ENCODE results near the gene MRPS6. TPM values are rescaled to one million over a fixed set of nuclear protein-coding genes. Genes with fewer than 3 reads are reported as not detected.

Gene MRPS6
- total RNA-seq, 1 donor from 2014 or later = 25.6 TPM

DNA sequence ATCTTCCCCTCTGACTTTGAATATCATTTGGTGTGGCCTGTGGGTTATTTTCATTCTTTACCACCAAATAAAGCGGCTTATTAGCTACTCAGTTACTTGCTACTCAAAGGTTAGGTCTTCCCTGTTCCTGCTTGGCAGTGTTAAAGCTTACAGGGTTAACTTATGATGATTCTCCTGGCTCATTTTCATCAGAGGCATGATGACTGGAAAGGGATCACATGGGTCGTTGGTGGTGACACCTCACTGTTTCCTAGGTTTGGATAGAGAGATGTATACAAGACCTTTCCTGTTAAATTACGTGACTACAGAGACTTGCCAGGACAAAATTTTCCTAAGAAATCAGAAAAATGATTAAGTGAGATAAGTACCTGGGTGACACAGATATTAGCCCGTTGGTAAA is 27.4 kb downstream of the MRPS6 start:
- no peak for DNase-seq

DNA sequence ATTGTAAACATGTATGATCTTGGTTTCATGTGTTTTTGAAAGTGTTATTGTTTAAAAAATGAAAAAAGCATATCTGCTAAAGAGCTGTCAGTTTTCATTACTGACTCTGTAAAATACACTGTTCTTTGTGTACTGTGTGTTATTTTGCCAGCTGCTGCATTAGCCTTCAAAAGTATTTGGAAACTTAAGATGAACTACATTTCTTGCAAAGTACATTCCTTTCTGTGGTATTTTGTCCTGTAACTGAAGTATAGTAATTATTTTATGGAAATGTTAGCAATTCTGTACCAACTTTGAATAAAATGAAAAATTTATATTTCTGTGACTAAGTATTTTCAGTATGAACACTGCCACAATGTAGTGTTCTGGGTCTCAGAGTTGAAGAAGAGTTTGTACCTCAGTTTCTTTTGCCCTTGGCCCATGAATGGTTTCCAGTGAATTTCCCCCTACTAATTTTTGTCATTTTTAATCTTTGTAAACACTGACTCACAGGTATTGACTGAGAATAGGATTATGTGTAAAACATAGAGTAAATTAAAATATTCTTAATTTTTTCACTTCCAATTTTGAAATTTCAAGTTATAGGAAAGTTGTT is 32.7 kb downstream of the MRPS6 start:
- DNase-seq = no peak

DNA sequence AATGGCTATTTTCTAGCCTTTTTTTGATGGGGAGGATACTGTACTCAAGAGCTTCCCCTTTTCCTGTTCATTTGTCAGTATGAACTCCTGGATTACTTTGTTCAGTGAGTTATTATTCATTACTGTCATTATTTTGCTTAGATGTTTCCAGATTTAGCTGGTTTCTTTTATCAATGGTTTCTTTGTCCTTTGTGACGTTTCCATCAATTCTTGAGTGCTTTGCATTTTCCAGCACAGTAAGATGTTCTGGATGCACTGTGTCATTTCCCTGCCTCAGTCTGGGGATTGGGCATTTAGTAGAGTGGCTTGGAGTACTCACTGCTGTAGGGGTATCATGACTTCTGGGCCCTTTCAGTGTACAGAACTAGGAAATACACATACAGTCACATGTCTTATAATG is 34.2 kb downstream of the MRPS6 start:
- no peak for DNase-seq

DNA sequence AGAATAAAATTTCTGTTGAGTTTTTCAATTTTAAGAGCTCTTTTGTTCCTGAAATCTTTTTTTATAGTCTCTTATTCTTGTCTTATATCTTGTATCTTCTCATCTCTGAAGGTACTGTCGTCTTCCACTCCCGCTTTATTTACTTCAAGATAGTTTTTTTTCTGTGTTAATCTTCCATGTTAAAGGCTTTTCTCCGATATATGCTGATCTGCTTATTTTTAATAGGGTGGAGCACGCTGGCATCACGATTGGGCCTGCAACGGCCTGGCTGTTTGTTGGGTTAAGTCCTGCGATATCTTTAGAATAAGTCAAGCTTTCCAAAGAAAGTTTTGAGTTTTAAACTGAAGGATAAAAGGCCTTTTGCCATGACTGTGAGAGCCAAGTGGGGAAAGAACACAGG is 35.7 kb downstream of the MRPS6 start:
- no peak for DNase-seq

DNA sequence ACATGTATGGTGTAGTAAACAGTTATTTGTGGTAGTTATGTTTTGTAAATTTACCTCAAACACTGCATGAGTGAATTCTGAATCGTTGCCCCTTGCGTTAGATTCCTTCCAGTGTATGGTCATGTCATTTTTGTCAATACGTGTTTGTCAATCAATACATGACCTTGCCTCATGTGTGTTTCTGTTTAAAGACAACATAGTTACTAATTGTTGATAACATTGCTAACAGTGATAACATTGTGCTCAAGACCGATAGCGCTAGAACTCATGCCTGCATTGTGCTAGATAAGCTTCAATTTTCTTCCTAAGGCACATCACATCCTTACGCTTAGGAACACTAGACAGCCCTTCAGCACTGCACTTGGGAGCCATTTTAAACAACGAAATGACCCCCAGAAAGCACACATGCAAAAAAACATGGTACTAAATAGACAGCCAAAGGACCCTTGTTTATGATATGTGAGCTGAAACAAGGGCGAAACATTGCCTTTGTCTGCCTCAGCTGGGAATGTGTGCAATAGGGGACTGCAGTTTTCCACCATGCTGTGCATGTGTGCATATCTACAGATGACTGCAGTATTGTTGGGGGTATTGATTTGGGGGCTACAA is 37.3 kb downstream of the MRPS6 start:
- no peak for DNase-seq

DNA sequence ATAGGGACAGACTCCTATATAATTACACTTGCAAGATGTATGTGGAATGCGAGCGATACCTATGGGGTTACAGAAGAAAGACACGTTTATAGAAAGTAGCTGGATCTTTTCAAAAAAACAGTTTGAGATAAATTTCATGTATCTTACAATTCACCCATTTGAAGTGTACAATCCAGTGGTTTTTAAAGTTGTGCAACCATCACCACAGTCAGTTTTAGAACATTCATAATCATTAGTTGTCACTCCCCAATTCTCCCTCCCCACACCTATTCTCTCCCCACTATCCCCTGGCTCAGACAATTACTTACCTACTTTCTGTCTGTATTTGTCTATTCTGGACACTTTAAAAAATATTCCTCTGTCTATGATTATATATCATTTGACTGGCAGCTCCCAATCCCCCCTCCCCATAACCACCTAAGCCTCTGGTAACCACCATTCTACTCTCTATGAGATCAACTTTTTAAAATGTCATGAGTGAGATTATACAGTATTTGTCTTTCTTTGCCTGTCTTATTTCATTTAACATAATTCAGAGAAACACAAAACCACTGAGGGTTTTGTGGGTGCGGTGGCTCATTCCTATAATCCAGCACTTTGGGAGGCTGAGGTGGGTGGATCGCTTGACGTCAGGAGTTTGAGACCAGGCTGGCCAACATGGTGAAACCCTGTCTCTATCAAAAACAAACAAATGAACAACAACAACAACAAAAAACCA is 39.1 kb downstream of the MRPS6 start:
- no peak for DNase-seq

DNA sequence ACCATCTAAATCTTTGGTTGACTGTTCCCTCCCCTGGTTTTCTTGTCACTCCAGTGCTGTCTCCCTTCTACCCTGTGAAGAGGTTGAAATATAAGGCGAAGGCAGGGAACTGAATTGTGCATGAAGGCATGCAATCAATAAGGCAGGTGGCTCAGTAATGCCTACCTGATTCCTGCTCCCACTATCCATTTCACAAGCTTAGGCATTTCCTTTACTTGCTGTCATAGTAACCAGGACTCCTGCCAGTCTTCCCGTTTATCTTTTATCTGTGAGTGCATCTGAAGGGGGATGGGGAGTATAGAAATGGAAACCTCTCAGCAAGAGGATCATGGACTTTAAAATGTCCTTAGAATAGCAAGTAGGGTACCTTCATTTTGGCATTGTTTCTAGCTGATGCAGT is 40.5 kb downstream of the MRPS6 start:
- no peak for DNase-seq

DNA sequence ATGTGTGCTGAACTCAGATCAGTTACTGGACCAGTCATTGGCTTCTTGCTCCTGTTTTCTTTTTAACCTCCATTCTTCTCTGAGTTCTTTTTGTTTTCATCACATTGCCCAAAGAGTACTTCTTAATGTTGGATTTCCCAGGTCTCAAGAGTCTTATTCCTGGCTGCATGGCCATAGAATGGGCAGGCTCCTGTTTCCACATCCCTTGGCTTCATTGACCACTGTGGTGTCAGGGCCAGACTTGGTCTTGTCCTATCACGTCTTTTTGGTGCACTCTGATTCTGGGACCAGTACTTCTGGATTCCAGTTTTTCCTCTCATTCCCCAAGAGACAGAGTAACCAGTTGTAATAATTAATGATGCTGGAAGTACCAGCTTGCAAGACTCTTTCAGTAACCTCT is 41.8 kb downstream of the MRPS6 start:
- DNase-seq = no peak

DNA sequence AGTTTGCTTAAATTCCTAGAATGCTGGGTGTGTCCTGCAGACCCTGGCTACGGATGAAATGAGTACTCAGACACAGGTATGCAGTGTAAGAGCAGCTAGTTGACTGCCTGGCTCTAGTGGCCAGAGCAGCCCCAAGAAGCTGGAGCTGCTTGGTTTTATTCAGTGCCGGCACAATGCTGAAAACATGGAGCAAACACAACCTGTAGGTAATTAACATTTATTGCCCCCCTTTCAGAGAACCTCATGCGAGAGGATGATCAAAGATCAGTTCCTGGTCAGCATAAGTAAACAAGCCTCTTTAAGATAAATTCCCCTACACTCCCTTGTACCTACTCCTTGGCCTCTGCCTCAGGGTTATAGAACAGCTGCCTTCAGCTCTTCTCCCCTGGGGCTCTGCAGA is 43.2 kb downstream of the MRPS6 start:
- DNase-seq = no peak

DNA sequence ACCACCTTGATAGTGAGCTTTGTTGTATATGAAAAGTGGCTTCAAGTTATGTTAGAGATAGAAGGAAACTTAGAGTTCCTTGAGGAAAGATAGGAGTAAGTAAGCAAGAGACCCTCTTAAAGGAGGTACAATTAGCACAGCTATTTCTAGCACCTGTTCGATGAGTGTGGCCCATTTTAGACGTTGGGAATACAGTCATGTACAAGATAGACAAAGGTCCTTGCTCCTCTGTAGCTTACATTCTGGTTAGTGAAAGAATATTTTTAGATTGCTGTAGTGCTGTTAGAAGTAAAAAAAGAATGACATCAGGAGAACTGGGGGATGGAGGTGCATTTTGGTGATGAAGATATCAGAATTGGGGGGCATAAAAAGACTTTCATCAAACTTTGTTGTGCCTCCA is 47.5 kb downstream of the MRPS6 start:
- no peak for DNase-seq

DNA sequence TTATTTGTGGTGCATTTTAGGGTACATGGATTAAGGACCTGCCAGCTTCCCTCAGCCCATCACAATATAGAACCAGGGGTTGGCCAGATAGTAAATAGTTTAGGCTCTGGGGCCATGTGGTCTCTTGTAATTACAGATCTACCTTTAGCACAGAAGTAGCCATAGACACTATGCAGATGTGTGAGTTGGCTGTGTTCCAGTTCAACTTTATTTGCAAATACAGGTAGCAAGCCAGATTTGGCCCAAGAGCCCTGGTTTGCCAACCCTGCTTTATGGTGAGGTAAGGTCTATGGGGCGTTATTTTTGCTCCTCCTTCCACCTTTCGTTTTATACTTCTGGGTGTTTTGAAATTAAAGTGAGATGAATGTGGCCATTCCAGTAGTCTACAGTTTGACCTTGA is 48.7 kb downstream of the MRPS6 start:
- no peak for DNase-seq

DNA sequence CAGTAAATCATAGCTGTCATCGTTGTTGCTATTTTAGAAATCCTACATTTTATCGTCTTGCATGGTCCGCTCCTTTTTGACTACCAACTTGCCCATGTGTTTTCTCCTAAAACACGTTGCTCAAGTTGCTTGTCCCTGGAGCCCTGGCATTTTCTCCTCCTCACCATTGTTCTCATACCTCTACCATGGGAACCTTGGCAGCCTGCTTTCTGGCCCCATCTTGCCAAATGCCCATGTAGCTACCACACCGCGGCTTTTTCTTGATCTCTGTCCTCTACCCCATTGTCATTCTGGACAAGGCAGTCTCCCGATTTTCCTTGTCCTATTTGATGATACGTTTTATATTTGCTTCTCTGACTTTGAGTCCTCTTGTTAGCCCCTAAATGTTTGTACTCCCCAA is 50.2 kb downstream of the MRPS6 start:
- DNase-seq = no peak

DNA sequence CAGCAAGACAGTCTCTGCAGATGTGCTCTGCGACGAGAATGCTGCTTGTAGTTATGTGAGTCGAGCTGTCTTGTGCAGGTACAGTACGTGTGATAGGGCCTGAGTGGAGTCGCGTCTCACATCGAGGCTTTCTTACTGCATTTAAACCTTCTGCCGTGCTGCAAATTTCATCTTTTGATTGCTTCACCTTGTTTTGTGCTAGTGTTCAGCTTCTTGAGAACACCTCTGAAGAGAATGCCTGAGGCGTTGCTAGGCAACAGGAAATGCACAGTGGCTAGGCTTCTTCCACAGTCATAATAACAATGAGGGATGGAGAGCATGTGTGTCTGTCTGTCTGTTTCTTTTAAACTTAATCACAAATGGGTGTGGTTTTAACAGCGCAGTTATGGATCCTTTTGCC is 52.9 kb downstream of the MRPS6 start:
- peak; percentile 32 for DNase-seq

DNA sequence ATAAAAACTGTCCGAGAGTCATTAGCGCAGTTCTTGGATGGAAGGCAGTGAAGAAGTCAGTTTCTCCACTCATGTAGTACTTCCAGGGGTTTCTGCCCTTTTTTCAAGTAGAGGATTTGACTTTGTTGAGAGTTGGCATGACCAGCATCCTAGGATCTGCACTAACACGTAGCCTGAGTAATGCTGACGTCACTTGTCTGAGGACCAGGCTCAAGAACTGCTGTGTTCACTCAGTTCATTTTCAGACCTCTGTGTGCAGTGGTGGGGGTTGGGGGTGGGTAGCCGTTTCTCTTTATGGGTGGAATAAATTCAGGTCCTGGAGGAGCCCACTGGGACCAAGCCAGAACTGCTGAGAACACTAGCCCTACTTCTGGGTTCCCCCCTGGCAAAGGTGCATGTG is 53.3 kb downstream of the MRPS6 start:
- DNase-seq = no peak

DNA sequence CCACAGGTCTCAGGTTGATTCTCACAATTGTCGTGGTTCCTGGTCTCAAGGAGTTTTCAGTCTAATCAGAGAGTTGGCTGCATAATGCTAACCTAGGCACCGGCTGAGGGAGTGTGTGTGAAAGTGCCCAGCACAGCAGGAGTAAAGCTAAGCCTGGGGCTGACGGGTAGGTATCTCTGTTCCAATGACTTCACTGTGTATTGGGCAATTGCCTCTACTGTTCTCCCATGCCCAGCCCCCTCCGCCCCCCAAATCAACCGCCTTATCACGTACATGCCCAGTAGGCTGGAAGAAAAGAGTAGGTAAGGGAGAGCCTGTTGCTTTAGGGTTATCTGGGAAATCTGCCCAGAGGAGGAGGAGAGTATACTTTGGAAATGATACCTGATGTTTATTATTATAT is 54.7 kb downstream of the MRPS6 start:
- no peak for DNase-seq

DNA sequence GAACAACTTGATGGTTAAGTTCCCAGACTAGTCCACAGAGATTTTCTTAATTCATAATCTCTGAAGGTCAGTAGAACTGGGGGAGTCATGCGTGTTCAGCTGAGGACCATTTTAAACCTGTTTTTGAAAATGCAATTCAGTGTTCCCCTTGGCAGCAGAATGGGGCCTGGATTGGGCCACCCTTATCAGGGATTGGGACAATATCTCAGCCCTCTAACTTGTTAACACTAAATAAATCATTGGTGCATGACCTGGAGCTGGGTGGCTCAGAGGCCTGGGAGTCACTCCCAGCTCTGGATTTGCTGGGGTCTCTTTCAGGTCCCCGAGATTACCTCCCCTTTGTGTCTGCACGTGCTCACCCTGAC is 55.3 kb downstream of the MRPS6 start:
- no peak for DNase-seq

DNA sequence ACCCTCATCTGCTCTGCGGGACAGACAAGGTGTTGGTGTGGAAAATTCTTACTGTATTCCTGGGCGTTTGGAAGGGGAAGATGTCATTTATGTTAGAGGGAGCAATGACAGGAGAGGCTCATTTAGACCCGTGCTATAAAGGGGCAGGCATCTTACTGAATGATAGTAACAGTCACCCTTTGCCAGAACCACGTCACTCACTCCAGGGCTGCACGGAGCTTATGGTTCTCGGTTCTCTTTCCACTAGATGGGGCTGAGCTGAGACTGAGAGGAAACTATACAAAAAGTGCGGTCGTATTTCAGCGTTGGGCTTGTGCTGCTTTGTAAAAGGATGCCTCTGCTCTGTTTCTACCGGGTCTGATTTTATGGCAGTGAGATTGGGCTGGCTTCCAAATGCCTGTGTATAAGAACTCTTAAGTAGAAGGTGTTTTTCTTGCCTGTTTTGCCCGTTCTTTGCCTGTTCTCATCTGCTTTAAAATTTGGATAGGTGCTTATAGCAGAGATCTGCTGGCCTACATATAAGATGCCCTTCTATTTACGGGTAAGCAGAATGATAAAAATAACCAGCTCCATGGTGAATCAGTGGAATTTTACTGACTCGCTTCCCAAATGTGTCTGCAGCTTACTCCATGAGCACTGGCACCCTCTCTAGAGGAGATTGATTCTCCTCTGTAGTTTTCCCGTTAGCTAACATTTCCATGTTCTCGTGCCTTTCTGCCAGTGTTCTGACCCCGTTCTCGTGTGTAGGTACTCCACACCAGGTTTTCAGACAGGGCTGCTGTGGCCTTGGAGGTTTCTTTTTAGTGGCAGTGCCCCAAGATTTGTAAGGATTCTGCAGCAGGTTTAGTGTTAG is 55.9 kb downstream of the MRPS6 start:
- DNase-seq = peak; percentile 93

DNA sequence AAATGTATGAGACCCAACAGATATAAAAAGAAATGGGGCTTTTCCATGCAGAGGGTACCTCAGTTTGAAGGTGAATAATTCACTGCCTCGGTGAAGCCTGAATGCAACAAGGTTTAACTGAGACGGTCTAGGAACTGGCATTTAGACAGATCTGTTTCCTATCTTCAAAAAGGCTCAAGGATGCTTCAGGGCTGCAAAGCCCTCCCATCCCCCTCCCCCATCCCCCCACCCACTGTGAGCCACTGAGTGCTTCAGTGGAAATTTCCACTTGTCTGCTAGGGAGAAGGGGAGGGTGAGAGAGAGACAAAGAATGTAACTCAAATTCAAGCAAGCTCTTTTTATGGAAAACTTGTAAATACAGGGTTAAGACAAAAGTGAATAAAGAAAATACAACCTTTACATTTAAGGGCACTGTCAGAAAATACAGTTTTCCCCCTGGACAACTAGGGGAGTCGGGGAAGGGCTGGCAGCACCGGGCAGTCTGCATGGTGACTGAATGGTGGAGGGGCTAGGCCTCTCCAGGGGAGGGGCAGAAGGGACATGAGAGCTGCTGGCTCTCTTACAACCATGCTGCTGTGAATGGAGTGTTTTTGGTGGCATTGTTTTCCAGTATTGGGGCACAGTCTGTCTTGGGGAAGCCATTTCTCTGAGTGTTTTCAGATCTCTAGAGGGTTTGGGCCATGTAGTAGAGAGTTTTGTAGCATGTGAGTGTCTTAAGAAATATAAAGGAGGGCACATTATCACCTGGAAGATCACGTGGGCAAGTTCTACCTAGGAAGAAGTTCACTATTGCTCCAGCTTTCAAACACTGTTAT is 56.7 kb downstream of the MRPS6 start:
- peak; percentile 30 for DNase-seq

DNA sequence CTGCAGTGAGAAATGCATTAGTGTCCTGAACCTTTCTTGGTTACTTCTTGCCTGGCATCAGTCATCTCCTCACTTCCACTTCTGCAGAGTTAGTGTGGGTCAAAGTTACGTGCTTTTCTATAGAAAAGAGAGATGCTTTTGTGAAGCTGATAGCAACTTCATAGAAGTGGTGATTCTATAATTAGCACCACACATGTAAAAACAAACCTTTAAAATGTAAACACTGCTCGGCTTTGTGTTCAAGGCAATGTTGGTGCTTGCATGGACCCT is 57.3 kb downstream of the MRPS6 start:
- no peak for DNase-seq

DNA sequence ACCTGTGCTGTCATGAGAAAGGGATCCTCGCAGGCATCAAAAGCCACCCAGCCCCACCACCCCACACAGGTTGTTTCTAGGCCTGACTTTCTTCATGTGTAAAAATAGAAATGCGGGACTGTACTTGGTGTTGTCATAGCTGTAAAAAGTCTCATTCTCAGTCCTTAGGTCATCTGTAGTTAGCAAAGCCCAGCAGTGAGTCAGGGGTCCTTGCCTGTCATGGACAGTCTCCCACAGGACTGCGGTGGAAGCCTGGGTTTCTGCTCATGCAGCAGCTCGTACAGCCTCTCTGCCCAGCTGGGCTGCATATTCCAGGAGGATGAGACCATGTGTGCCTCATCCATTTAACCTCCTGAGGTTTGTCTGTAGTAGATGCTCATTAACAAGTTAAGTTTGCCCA is 58.2 kb downstream of the MRPS6 start:
- no peak for DNase-seq

DNA sequence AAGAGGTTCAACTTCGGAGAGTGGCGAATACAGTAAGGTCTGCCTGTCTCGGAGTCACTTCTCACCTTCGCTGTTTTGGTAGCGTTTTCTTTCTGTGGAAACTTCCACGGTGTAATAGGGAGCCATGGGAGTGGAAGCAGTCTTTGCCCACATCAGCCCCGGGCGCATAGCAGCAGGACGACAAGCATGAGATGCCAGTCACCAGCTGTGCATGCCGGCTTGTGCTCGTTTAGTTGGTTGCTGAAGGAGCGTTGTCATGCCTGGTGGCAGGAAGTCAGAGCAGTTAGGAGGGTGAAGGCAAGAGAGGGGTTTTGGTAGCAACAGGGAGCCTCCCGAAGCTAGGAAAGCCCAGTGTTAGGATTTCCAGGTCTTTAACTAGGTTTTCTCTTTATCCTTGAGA is 58.8 kb downstream of the MRPS6 start:
- no peak for DNase-seq

DNA sequence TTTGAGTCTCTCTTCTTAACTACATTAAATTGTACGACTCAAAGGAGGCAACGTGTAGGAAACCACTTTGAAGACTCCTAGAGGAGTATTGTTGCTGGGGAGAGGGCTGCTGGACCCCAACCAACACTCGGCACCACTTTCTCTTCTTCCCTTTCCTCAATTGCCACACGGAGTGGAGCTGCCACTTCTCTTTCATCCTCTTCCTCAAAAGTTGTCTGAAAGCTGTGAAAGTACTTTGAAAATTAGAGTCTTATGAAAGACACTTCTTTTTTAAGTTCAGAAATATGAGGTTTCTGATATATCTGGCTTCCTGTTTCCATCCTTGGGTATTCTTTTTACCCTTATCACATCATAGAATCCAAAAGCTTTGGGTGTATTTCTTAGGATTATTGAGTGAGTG is 59.5 kb downstream of the MRPS6 start:
- DNase-seq = no peak

DNA sequence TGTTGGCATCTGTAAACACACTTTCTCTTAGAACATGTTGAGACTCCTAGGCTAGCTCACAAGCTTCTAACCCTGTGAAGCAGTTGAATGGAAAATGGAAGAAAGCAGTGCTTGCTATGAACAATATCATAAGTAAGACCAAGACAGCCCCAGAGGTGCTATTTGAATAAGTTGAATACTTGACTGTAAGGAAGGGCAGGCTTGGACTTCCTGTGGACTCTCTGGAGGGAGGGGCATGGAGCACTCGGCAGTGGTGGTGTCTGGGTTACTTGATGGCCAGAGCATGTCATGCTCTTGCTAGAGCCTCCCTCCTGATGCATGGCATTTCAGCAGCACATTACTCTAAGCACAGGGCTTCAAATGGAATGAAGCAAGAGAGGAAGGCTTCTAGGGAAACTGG is 60.0 kb downstream of the MRPS6 start:
- no peak for DNase-seq

Measured in tongue (tissue), 2 donors.